Thoracic aorta (tissue), 2 donors: ENCODE results near the gene KLHL3. TPM values are rescaled to one million over a fixed set of nuclear protein-coding genes. Genes with fewer than 3 reads are reported as not detected.

Source experiments
- ATAC-seq: fragments of 150-250 bp; one replicate; pipeline ENCODE4 v1.8.0; 2017; ENCODE audit warnings: low read depth; ENCODE audit not compliant: insufficient number of reproducible peaks, low FRiP score
- DNase-seq: peaks from one replicate; pipeline ENCODE4 v3.0.0-alpha.2; 2020; ENCODE audit warnings: low spot score
- H3K27ac ChIP-seq, 2 donors: fragments of 200-600 bp; sonication (generic); 1 replicate in 1 of 2; 2 replicates in 1 of 2; pipeline ENCODE4 v1.5.1; 2016; ENCODE audit warnings: mild to moderate bottlenecking in 2 of 2, moderate library complexity in 2 of 2
- H3K27me3 ChIP-seq: fragments of 200-600 bp; sonication (generic); replicated peaks from 2 replicates; pipeline ENCODE4 v1.6.0; 2016; ENCODE audit warnings: mild to moderate bottlenecking; ENCODE audit not compliant: insufficient read depth
- H3K36me3 ChIP-seq: fragments of 200-600 bp; sonication (generic); one replicate; pipeline ENCODE4 v1.5.1; 2016
- H3K4me1 ChIP-seq, 2 donors: fragments of 200-600 bp; sonication (generic); 1 replicate in 1 of 2; 2 replicates in 1 of 2; pipeline versions ENCODE4 v1.5.1 to v1.6.0; 2016; ENCODE audit warnings: low read depth in 2 of 2, mild to moderate bottlenecking in 1 of 2; ENCODE audit not compliant: control insufficient read depth in 1 of 2
- H3K4me3 ChIP-seq: fragments of 200-600 bp; sonication (generic); 2 replicates; pipeline ENCODE4 v1.5.1; 2016; ENCODE audit warnings: mild to moderate bottlenecking
- H3K9me3 ChIP-seq: fragments of 200-600 bp; sonication (generic); 2 replicates; pipeline ENCODE4 v1.5.1; 2016
- CTCF ChIP-seq: fragments of 200-600 bp; sonication (generic); IDR thresholded peaks from one replicate; pipeline ENCODE4 v1.5.1; 2019; ENCODE audit warnings: antibody characterized with exemption
- total RNA-seq, 2 donors: library from RNA; depleted of rRNA; stranded (reverse); fragments of >200 nt; gene quantifications; one replicate each; pipeline versions ENCODE4 v1.1.0 to v1.2.3, GENCODE V29; 2016

Gene KLHL3
- total RNA-seq, 2 donors from 2014 or later, result 9.1 to 12.8 TPM

GRCh38 chr5:137741718-137742117, 5.8 kb upstream of the KLHL3 start:
- no peak for DNase-seq
- H3K4me3 ChIP-seq, result no peak overlapping the region
- no peak for ATAC-seq

GRCh38 chr5:137739737-137740136, 3.8 kb upstream of the KLHL3 start:
- no peaks in the 10 kb centered on the region for H3K36me3 ChIP-seq
- TF ChIP-seq CTCF, result no peak
- DNase-seq (no peak), ATAC-seq (no peak)
- no peaks in the 10 kb centered on the region for H3K9me3 ChIP-seq
- no peak overlapping the region for H3K4me3 ChIP-seq
- H3K4me1 ChIP-seq, result peaks cover 3 to 26% of the 10 kb centered on the region in 2 donors
- H3K27me3 ChIP-seq, result no peaks in the 10 kb centered on the region
- no peak overlapping the region for H3K27ac ChIP-seq

More at GRCh38 chr5:137741718-137742117, 5.8 kb upstream of the KLHL3 start:
- H3K36me3 ChIP-seq, result no peaks in the 10 kb centered on the region
- no peaks in the 10 kb centered on the region for H3K27me3 ChIP-seq
- H3K4me1 ChIP-seq, result peaks cover 3 to 12% of the 10 kb centered on the region in 2 donors
- TF ChIP-seq CTCF, result no peak
- no peaks in the 10 kb centered on the region for H3K9me3 ChIP-seq
- peak overlapping the region; percentile 25 to 44 for H3K27ac ChIP-seq

GRCh38 chr5:137738947-137739346, 3.1 kb upstream of the KLHL3 start:
- Histone ChIP-seq H3K4me3 (no peak overlapping the region), H3K27ac (no peak overlapping the region), H3K9me3 (no peaks in the 10 kb centered on the region), H3K4me1 (peaks cover 7 to 34% of the 10 kb centered on the region in 2 donors), H3K36me3 (no peaks in the 10 kb centered on the region), H3K27me3 (no peaks in the 10 kb centered on the region)
- ATAC-seq (no peak), DNase-seq (no peak)
- TF ChIP-seq CTCF, result no peak

GRCh38 chr5:137737349-137738131, 1.7 kb upstream of the KLHL3 start:
- Histone ChIP-seq H3K9me3 (no peaks in the 10 kb centered on the region), H3K36me3 (no peaks in the 10 kb centered on the region), H3K4me3 (no peak overlapping the region), H3K27ac (no peak overlapping the region), H3K27me3 (no peaks in the 10 kb centered on the region), H3K4me1 (peaks cover 7 to 31% of the 10 kb centered on the region in 2 donors)
- no peak for ATAC-seq
- TF ChIP-seq CTCF, result no peak
- no peak for DNase-seq

GRCh38 chr5:137736496-137736895, 607 bp upstream of the KLHL3 start:
- H3K4me1 ChIP-seq, result peaks cover 4 to 27% of the 10 kb centered on the region in 2 donors
- H3K36me3 ChIP-seq, result no peaks in the 10 kb centered on the region
- H3K9me3 ChIP-seq, result no peaks in the 10 kb centered on the region
- H3K27me3 ChIP-seq, result no peaks in the 10 kb centered on the region
- no peak for DNase-seq
- H3K27ac ChIP-seq, result no peak overlapping the region
- no peak for TF ChIP-seq CTCF
- H3K4me3 ChIP-seq, result no peak overlapping the region
- no peak for ATAC-seq
